Activated CD4-positive, alpha-beta T cell treated with anti-CD3 and anti-CD28 coated beads for 36 hours (primary cell): ENCODE measurements around the gene SORCS1. TPM values are rescaled to one million over a fixed set of nuclear protein-coding genes. Genes with fewer than 3 reads are reported as not detected.

Experiments used
- ATAC-seq: fragments of 200-7000 bp; cut with Tn5 transposase; one replicate; pipeline ENCODE4 v1.10.0; 2021; ENCODE audit warnings: mild to moderate bottlenecking, moderate library complexity
- CTCF ChIA-PET: fragments of 350-600 bp; sonication (Branson Sonifier 250); formaldehyde crosslinking; loops from one replicate; lab custom pipeline; 2021; ENCODE audit warnings: antibody characterized with exemption; lab: Charles Lee
- POLR2A ChIA-PET: fragments of 350-600 bp; sonication (Branson Sonifier 250); formaldehyde crosslinking; loops from one replicate; lab custom pipeline; 2021; ENCODE audit warnings: antibody characterized with exemption, inconsistent platforms; lab: Charles Lee
- DNase-seq: peaks from one replicate; pipeline ENCODE4 v3.0.0-alpha.2; 2020
- H3K27ac Mint-ChIP-seq: one replicate; pipeline ENCODE4 v1.8.0; 2021; ENCODE audit warnings: mixed read lengths
- H3K27me3 Mint-ChIP-seq: one replicate; pipeline ENCODE4 v1.8.0; 2021; ENCODE audit warnings: mixed read lengths
- H3K36me3 Mint-ChIP-seq: one replicate; pipeline ENCODE4 v1.8.0; 2021; ENCODE audit warnings: low read depth, mixed read lengths
- H3K4me1 Mint-ChIP-seq: one replicate; pipeline ENCODE4 v1.8.0; 2021; ENCODE audit warnings: mixed read lengths
- H3K4me3 Mint-ChIP-seq: one replicate; pipeline ENCODE4 v1.8.0; 2021; ENCODE audit warnings: mild to moderate bottlenecking, moderate library complexity, mixed read lengths
- H3K9me3 Mint-ChIP-seq: one replicate; pipeline ENCODE4 v1.8.0; 2021; ENCODE audit warnings: low read depth, mixed read lengths
- intact Hi-C, 2 experiments: fragments of 100-400 bp; cut with DNase I in 1 of 2; cut with micrococcal nuclease in 1 of 2; formaldehyde crosslinking; loops; one replicate each; pipeline versions ENCODE4 v1.14.2 to v1.15.1; 2022 to 2024; cut with DNase I, micrococcal nuclease
- total RNA-seq, 2 experiments: library from RNA; stranded (reverse); gene quantifications; one replicate each; pipeline ENCODE4 v1.2.3, GENCODE V29; 2021

SORCS1 gene
- total RNA-seq, 2 experiments from 2014 or later: not detected

DNA sequence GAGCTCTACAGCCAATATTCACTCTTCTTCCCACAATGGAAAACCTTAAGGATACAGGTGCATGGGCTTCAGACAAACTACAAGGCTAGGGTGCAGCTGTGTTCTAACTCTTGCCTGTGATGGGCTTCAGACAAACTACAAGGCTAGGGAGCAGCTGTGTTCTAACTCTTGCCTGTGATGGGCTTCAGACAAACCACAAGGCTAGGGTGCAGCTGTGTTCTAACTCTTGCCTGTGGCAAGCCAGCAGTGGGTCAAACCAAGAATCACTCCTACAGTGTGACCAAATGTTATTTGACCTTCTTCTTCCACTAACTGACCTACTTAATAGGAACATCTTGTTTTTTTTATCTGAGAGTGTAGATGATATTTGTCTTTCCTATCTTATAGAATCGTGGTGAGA lies 7.4 kb downstream of the SORCS1 start:
- DNase-seq: no peak
- Mint-ChIP-seq H3K27ac (no peak overlapping the region), H3K4me1 (no peaks in the 10 kb centered on the region), H3K27me3 (no peaks in the 10 kb centered on the region), H3K4me3 (no peak overlapping the region), H3K9me3 (peaks cover 7% of the 10 kb centered on the region), H3K36me3 (no peaks in the 10 kb centered on the region)
- POLR2A ChIA-PET: no interaction called here
- intact Hi-C loops: no loop called here
- no peak for ATAC-seq
- CTCF ChIA-PET: no interaction called here

DNA sequence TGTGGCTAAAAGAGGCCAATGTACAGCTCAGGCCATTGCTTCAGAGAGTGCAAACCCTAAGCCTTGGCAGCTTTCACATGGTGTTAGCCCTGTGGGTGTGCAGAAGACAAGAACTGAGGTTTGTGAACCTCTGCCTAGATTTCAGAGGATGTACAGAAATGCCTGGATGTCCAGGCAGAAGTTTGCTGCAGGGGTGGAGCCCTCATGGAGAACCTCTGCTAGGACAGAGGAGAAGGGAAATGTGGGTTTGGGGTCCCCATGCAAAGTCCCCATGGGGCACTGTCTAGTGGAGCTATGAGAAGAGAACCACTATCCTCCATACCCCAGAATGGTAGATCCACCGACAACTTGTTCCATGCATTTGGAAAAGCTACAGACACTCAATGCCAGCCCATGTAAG lies 12.4 kb downstream of the SORCS1 start:
- intact Hi-C loops: no loop called here
- Mint-ChIP-seq H3K27ac (no peak overlapping the region), H3K27me3 (no peaks in the 10 kb centered on the region), H3K4me1 (no peaks in the 10 kb centered on the region), H3K4me3 (no peak overlapping the region), H3K9me3 (peaks cover 22% of the 10 kb centered on the region), H3K36me3 (no peaks in the 10 kb centered on the region)
- DNase-seq: no peak
- ChIA-PET POLR2A (no interaction called here), CTCF (no interaction called here)
- no peak for ATAC-seq

DNA sequence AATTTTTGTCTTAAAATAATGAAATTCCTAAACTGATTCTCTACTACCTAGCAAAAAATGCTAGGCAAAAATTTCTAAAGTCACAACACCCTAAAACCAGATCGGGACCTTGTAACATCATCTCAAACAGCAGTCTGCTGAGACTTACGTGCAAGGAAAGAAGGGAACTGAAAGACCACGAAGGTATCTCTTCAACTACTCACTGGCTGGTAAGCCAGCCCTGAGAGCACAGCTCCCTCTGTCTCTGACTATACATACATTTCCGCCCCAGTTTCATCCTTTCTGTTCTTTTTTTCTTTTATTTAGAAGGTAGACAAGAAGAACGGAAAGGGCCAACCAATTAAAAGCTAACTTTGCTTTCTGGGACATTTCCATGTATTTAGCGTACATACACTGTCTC lies 15.6 kb downstream of the SORCS1 start:
- Mint-ChIP-seq H3K9me3 (peaks cover 22% of the 10 kb centered on the region), H3K27me3 (no peaks in the 10 kb centered on the region), H3K27ac (no peak overlapping the region), H3K4me1 (no peaks in the 10 kb centered on the region), H3K4me3 (no peak overlapping the region), H3K36me3 (no peaks in the 10 kb centered on the region)
- DNase-seq: no peak
- ChIA-PET POLR2A (no interaction called here), CTCF (no interaction called here)
- ATAC-seq: no peak
- intact Hi-C loops: no loop called here

DNA sequence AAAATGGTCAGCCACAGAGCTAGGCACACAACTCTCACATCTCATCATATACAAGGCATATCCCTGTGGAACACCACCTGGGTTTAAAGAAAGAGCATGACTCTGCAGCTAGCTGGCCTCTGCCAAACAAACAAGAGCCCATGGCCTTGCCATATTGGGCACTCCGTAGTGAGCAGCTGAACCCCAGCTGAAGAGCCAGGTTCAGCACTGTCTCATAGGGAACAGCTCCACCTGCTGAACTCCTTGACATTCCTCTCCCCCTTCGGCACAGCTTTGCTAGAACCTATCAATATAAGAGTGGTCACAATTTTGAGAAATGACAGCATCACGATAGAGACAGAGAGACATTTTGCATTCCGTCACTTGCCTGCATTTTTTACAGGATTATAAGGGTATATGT lies 20.0 kb downstream of the SORCS1 start:
- CTCF ChIA-PET: no interaction called here
- Mint-ChIP-seq H3K4me3 (no peak overlapping the region), H3K27me3 (no peaks in the 10 kb centered on the region), H3K27ac (no peak overlapping the region), H3K4me1 (no peaks in the 10 kb centered on the region), H3K9me3 (peaks cover 5% of the 10 kb centered on the region), H3K36me3 (no peaks in the 10 kb centered on the region)
- DNase-seq: no peak
- intact Hi-C loops: no loop called here
- POLR2A ChIA-PET: no interaction called here
- no peak for ATAC-seq

DNA sequence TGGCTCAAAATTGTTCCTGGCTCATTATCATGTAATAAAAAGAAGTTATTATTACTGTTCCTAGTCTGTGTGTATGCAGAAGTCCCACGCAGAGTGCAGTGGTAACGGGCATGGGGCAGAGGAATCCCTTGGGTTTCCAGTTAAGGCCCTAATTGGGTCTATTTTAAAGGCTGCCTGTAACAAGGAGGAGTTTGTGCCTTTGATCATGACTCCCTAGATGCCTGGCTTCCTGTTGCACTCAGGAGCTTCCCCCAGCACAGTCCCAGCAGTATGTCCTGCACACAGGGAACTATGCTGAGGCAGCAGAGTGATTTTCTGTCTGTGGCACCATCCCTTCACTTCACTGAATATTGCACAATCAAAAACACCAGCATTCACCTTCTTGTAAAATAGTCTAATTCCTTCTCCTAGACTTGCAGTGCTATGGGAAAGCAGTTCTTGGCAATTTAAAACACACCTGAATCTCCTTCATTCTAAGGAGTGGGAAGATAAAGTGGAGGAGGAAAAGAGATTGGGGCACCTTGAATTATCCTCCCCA lies 22.9 kb downstream of the SORCS1 start:
- H3K9me3 Mint-ChIP-seq: peaks cover 5% of the 10 kb centered on the region
- H3K27me3 Mint-ChIP-seq: no peaks in the 10 kb centered on the region
- intact Hi-C loops: no loop called here
- POLR2A ChIA-PET: no interaction called here
- no peak overlapping the region for H3K27ac Mint-ChIP-seq
- H3K4me1 Mint-ChIP-seq: no peaks in the 10 kb centered on the region
- DNase-seq: no peak
- H3K4me3 Mint-ChIP-seq: no peak overlapping the region
- ATAC-seq: no peak
- CTCF ChIA-PET: interaction anchor here (0.6 kb wide), 1 partner anchor 54 kb away, joined by 7 read pairs; no protein-coding TSS in a partner anchor
- no peaks in the 10 kb centered on the region for H3K36me3 Mint-ChIP-seq

DNA sequence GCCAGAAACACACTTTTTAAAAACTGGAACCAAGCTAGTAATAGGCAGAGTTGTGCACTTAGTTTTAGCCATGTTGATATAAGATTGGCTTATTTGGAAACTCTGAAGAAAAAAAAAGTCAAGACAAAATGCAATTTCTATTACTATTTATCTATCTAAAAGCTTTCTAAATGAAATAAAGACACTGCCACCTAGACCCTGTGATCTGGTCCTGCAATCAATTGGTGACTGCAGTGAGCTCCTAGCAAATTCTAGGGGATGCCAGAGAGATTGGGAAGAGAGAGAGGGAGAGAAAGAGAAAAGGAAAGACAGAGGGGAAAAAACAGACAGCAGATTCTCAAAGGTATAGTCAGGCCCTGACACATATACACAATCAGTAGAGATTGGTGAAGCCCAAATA lies 25.3 kb downstream of the SORCS1 start:
- CTCF ChIA-PET: interaction anchor here (0.6 kb wide), 1 partner anchor 478 kb away, joined by 4 read pairs; no protein-coding TSS in a partner anchor
- H3K4me3 Mint-ChIP-seq: no peak overlapping the region
- no peak for DNase-seq
- H3K27ac Mint-ChIP-seq: no peak overlapping the region
- ATAC-seq: no peak
- intact Hi-C loops: no loop called here
- no peaks in the 10 kb centered on the region for H3K27me3 Mint-ChIP-seq
- H3K9me3 Mint-ChIP-seq: peaks cover 8% of the 10 kb centered on the region
- POLR2A ChIA-PET: no interaction called here
- no peaks in the 10 kb centered on the region for H3K36me3 Mint-ChIP-seq
- H3K4me1 Mint-ChIP-seq: no peaks in the 10 kb centered on the region

DNA sequence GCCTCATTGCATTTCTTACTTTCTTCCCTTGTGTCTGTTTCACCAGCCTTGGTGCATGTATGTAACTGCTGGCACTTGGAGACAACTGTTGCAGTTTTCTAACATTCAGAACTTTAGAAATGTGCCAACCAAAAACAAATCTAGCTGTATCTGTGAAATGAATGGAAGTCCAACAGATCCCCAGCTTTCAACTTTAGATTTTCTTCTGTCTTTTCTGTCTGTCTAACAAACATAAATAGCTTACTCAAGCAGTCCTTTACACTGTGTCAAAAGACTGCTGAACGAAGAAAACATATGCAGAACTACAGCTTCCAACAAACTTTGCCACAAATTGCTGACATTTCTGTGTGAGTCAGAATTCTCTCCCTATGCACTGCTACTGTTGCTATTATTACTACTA lies 30.9 kb downstream of the SORCS1 start:
- Mint-ChIP-seq H3K27ac (no peak overlapping the region), H3K9me3 (peaks cover 8% of the 10 kb centered on the region), H3K4me3 (no peak overlapping the region), H3K27me3 (no peaks in the 10 kb centered on the region), H3K36me3 (no peaks in the 10 kb centered on the region), H3K4me1 (no peaks in the 10 kb centered on the region)
- DNase-seq: no peak
- POLR2A ChIA-PET: no interaction called here
- intact Hi-C loops: no loop called here
- ATAC-seq: no peak
- CTCF ChIA-PET: no interaction called here

DNA sequence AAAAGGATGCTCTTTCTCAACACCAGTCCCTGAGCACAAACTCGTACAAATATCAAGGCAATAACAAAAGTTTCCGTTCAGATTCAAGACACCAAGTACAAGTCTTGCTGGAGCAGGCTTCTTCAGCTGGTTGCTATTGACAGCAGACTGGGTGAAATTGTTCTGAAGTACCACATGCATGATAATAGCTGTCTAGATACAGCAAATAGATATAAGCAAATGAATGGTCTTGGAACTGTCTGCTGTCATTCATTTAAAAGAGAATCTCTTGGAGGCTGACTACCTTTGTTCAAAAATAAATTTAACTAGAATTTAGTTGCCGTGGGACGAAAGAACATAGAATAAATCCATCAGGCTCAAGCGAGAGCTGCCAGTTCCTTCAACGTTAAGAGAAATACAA lies 35.5 kb downstream of the SORCS1 start:
- Mint-ChIP-seq H3K27me3 (no peaks in the 10 kb centered on the region), H3K9me3 (peaks cover 3% of the 10 kb centered on the region), H3K4me3 (no peak overlapping the region), H3K4me1 (no peaks in the 10 kb centered on the region), H3K36me3 (no peaks in the 10 kb centered on the region), H3K27ac (no peak overlapping the region)
- ATAC-seq (no peak), DNase-seq (no peak)
- intact Hi-C loops: no loop called here
- ChIA-PET POLR2A (no interaction called here), CTCF (no interaction called here)

DNA sequence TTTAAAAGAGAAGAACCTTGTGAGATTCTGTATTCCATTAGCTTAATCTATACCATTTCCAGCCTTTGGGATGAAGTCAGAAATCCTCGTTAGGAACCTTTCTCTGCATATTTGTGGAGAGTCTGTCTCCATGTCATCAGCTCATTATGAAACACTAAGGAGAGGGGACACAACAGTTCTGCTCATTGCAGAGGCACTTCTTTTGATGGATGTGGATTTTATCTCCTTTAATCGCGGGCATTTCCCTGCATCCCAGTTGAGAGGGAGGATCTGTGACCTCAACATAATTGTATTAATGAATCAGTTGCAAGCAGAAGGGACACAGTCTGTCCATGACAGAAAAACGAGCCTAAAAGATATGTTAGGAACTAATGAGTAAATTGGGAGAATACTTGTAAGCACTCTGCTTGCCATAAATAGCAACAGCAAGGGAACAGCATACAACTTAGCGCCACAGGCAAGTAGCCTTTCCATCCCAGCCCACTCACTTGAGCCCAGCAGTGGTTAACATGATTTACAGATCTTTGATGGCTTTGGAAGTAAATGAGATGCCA lies 37.9 kb downstream of the SORCS1 start:
- CTCF ChIA-PET: no interaction called here
- Mint-ChIP-seq H3K27ac (no peak overlapping the region), H3K27me3 (no peaks in the 10 kb centered on the region)

DNA sequence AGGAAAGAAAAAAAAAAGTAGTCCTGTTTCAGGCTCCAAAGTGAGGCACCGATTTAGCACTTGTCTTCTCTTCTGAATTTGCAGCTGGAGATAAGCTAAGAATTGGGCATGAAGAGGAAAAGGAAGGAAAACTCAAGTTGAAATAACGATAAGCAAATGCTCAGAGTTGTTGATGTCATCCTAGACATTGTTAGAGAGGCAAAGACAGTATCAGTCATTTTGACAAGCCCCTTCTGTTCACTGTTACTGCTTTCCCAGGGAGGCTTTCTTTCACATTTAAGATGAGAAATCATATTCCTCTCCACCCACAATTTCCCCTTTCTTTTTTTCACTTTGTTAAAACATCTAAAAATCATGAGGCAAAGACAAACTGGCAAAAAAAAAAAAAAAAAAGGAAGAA lies 41.8 kb downstream of the SORCS1 start:
- ATAC-seq: no peak
- Mint-ChIP-seq H3K9me3 (peaks cover 3% of the 10 kb centered on the region), H3K4me1 (no peaks in the 10 kb centered on the region), H3K27me3 (no peaks in the 10 kb centered on the region), H3K4me3 (no peak overlapping the region), H3K36me3 (no peaks in the 10 kb centered on the region), H3K27ac (no peak overlapping the region)
- no peak for DNase-seq
- POLR2A ChIA-PET: no interaction called here
- intact Hi-C loops: no loop called here
- CTCF ChIA-PET: interaction anchor here (0.7 kb wide), 1 partner anchor 784 kb away, joined by 3 read pairs; no protein-coding TSS in a partner anchor

More for the DNA sequence above, 37.9 kb downstream of the SORCS1 start:
- Mint-ChIP-seq H3K4me3 (no peak overlapping the region), H3K4me1 (no peaks in the 10 kb centered on the region), H3K9me3 (peaks cover 3% of the 10 kb centered on the region), H3K36me3 (no peaks in the 10 kb centered on the region)
- intact Hi-C loops: no loop called here
- ATAC-seq (no peak), DNase-seq (no peak)
- POLR2A ChIA-PET: no interaction called here

DNA sequence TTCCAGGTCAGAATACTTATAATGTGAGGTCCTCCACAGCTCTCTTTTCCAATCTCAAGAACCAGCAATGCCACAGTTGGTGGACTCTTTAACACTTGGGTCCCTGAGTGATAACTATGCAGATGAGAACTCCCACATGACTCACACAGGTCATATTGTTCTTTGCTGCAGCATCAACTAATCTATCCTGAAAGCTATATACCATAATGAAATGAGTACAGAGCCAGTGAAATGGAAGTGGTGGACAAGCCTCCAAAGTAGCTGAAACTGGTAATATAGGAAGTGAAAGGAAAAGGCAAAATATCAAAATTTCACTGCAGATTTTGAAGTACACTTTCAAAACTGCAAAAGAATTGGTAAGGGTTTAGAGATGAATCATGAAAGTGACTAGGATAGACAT lies 45.6 kb downstream of the SORCS1 start:
- intact Hi-C loops: no loop called here
- Mint-ChIP-seq H3K4me1 (no peaks in the 10 kb centered on the region), H3K9me3 (peaks cover 8% of the 10 kb centered on the region), H3K4me3 (no peak overlapping the region), H3K36me3 (no peaks in the 10 kb centered on the region), H3K27ac (no peak overlapping the region), H3K27me3 (no peaks in the 10 kb centered on the region)
- ATAC-seq (no peak), DNase-seq (no peak)
- ChIA-PET POLR2A (no interaction called here), CTCF (no interaction called here)

DNA sequence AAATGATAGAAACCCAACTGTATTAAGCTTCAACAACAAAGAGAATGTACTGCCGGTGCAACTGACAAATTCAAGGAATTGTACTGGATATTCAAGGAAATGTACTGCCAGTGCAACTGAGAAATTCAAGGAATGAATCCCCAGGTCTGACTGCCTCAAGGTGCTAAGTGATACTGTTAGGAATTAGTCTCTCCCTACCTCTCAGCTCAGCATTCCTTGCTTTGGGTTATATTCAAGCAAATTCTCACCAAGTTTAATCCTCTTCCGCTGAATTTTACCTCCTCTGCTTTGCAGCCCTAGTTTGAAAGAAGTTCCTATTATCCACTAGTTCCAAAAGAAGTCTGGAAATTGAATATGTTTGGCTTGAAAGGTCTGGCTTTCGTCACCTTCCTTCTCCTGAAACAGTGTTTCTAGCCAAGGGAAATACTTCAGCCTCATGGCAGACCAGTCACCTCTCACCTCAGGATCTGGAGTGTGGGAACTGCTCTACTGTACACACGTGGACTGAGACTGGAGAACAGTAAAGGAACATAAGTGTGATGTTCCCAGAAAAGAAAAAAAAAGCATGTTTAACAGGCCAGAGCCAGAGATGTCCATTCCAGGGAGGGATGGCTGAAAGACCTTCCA lies 60.4 kb downstream of the SORCS1 start:
- intact Hi-C loops: no loop called here
- CTCF ChIA-PET: no interaction called here
- Mint-ChIP-seq H3K27ac (no peak overlapping the region), H3K36me3 (no peaks in the 10 kb centered on the region), H3K4me1 (no peaks in the 10 kb centered on the region), H3K27me3 (no peaks in the 10 kb centered on the region), H3K4me3 (no peak overlapping the region), H3K9me3 (peaks cover 8% of the 10 kb centered on the region)
- no peak for DNase-seq
- POLR2A ChIA-PET: no interaction called here
- ATAC-seq: no peak
